Adrenal gland (tissue), 5 donors: ENCODE results near the gene MPL.

Experiments
- POLR2A ChIP-seq, 2 donors: fragments of 450-650 bp; IDR thresholded peaks; one replicate each; pipeline ENCODE4 v1.6.1; 2017; ENCODE audit warnings: antibody characterized with exemption in 2 of 2, mild to moderate bottlenecking in 2 of 2, moderate library complexity in 1 of 2
- TF ChIP-seq, protein P1 (sequence below), 6 experiments: fragments of 450-650 bp in 4 of 6; fragments of 200-600 bp in 2 of 6; sonication (generic) in 1 of 6; IDR thresholded peaks; 1 replicate in 5 of 6; 2 replicates in 1 of 6; pipeline versions ENCODE4 v1.5.1 to v1.8.0; 2016 to 2021; ENCODE audit warnings: antibody characterized with exemption in 6 of 6, mild to moderate bottlenecking in 2 of 6, moderate library complexity in 1 of 6
- donor health status: DM: no; HTN: no; CAD: no.

DNA sequence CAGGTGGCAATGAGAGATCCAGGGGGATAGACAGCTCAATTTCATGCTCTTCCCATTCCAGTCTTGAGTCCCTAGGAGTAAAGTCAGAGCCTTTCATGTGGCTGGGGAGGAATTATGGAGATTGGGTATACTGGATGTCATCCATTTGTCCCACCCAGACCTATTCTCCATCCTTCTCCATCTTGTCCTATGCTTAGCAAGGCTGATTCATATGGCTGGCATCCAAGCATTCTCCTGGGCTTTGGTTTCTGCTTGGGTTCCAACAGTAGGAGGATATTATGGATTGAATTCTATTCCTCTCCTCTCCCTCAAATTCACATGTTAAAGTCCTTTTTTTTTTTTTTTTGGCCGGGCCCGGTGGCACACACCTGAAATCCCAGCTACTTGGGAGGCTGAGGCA, 17.3 kb downstream of the MPL start:
- TF ChIP-seq POLR2A (IDR thresholded peaks at IDR 0.05), result no peak
- TF ChIP-seq, protein P1, sequence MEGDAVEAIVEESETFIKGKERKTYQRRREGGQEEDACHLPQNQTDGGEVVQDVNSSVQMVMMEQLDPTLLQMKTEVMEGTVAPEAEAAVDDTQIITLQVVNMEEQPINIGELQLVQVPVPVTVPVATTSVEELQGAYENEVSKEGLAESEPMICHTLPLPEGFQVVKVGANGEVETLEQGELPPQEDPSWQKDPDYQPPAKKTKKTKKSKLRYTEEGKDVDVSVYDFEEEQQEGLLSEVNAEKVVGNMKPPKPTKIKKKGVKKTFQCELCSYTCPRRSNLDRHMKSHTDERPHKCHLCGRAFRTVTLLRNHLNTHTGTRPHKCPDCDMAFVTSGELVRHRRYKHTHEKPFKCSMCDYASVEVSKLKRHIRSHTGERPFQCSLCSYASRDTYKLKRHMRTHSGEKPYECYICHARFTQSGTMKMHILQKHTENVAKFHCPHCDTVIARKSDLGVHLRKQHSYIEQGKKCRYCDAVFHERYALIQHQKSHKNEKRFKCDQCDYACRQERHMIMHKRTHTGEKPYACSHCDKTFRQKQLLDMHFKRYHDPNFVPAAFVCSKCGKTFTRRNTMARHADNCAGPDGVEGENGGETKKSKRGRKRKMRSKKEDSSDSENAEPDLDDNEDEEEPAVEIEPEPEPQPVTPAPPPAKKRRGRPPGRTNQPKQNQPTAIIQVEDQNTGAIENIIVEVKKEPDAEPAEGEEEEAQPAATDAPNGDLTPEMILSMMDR (IDR thresholded peaks at IDR 0.05), result no peak
